Stomach smooth muscle (tissue), 2 donors: ENCODE results near the gene COG8.

Experiments used
- H3K27ac ChIP-seq: one replicate; pipeline ENCODE4 v1.7.0; 2013; ENCODE audit warnings: mild to moderate bottlenecking, low read length, inconsistent platforms
- H3K27me3 ChIP-seq, 2 donors: one replicate each; pipeline ENCODE4 v1.7.0; 2013; ENCODE audit warnings: low read length in 2 of 2; ENCODE audit not compliant: insufficient read depth in 2 of 2, control insufficient read depth in 1 of 2
- H3K36me3 ChIP-seq, 2 donors: one replicate each; pipeline ENCODE4 v1.7.0; 2013; ENCODE audit warnings: low read length in 2 of 2; ENCODE audit not compliant: control insufficient read depth in 2 of 2, insufficient read depth in 2 of 2
- H3K4me1 ChIP-seq: one replicate; pipeline ENCODE4 v1.7.0; 2013; ENCODE audit warnings: low read length; ENCODE audit not compliant: control insufficient read depth, insufficient read depth
- H3K4me3 ChIP-seq, 2 donors: one replicate each; pipeline ENCODE4 v1.7.0; 2013; ENCODE audit warnings: low read length in 2 of 2
- H3K9ac ChIP-seq, 2 donors: one replicate each; pipeline ENCODE4 v1.7.0; 2013; ENCODE audit warnings: low read length in 2 of 2, mild to moderate bottlenecking in 1 of 2
- H3K9me3 ChIP-seq, 2 donors: one replicate each; pipeline ENCODE4 v1.7.0; 2013; ENCODE audit warnings: low read length in 2 of 2; ENCODE audit not compliant: control insufficient read depth in 2 of 2
- donor health status: healthy.
- donor health status: Pancreatic carcinoma.

COG8 gene

GRCh38 chr16:69318911-69319289 lies 20.5 kb downstream of the COG8 start:
- Histone ChIP-seq H3K4me3 (no peak overlapping the region), H3K27me3 (no peaks in the 10 kb centered on the region), H3K36me3 (peaks cover 65 to 81% of the 10 kb centered on the region in 2 donors), H3K9ac (no peak overlapping the region), H3K4me1 (no peaks in the 10 kb centered on the region), H3K27ac (no peak overlapping the region), H3K9me3 (no peaks in the 10 kb centered on the region)

- no peak overlapping the region for H3K4me3 ChIP-seq
- H3K27me3 ChIP-seq, result no peaks in the 10 kb centered on the region
- H3K9me3 ChIP-seq, result no peaks in the 10 kb centered on the region
- H3K27ac ChIP-seq, result no peak overlapping the region
- H3K4me1 ChIP-seq, result no peaks in the 10 kb centered on the region
- H3K36me3 ChIP-seq, result peaks cover 62 to 77% of the 10 kb centered on the region in 2 donors
- H3K9ac ChIP-seq, result no peak overlapping the region
Observed at GRCh38 chr16:69318177-69318910, 21.0 kb downstream of the COG8 start.

GRCh38 chr16:69316595-69317034 lies 22.7 kb downstream of the COG8 start:
- Histone ChIP-seq H3K27ac (no peak overlapping the region), H3K4me3 (no peak overlapping the region), H3K4me1 (peaks cover 8% of the 10 kb centered on the region), H3K9me3 (no peaks in the 10 kb centered on the region), H3K27me3 (no peaks in the 10 kb centered on the region), H3K9ac (no peak overlapping the region), H3K36me3 (peaks cover 48 to 63% of the 10 kb centered on the region in 2 donors)

GRCh38 chr16:69315486-69316311 lies 23.7 kb downstream of the COG8 start:
- peaks cover 39 to 53% of the 10 kb centered on the region in 2 donors for H3K36me3 ChIP-seq
- H3K27me3 ChIP-seq, result no peaks in the 10 kb centered on the region
- no peak overlapping the region for H3K4me3 ChIP-seq
- H3K9ac ChIP-seq, result peak overlapping the region in 1 of 2 donors; percentile 13
- no peak overlapping the region for H3K27ac ChIP-seq
- H3K4me1 ChIP-seq, result peaks cover 8% of the 10 kb centered on the region
- H3K9me3 ChIP-seq, result no peaks in the 10 kb centered on the region

GRCh38 chr16:69314534-69314933 lies 24.8 kb downstream of the COG8 start:
- Histone ChIP-seq H3K9ac (no peak overlapping the region), H3K27ac (no peak overlapping the region), H3K27me3 (no peaks in the 10 kb centered on the region), H3K36me3 (peaks cover 27 to 42% of the 10 kb centered on the region in 2 donors), H3K9me3 (no peaks in the 10 kb centered on the region), H3K4me1 (peaks cover 11% of the 10 kb centered on the region), H3K4me3 (no peak overlapping the region)

- no peak overlapping the region for H3K4me3 ChIP-seq
- no peak overlapping the region for H3K27ac ChIP-seq
- H3K27me3 ChIP-seq, result no peaks in the 10 kb centered on the region
- H3K36me3 ChIP-seq, result peaks cover 17 to 34% of the 10 kb centered on the region in 2 donors
- peaks cover 11% of the 10 kb centered on the region for H3K4me1 ChIP-seq
- H3K9me3 ChIP-seq, result no peaks in the 10 kb centered on the region
- no peak overlapping the region for H3K9ac ChIP-seq
Observed at GRCh38 chr16:69313469-69313868, 25.9 kb downstream of the COG8 start.

- Histone ChIP-seq H3K4me1 (peaks cover 11% of the 10 kb centered on the region), H3K27ac (peak overlapping the region; percentile 69), H3K9me3 (no peaks in the 10 kb centered on the region), H3K9ac (peak overlapping the region; percentile 90 to 93), H3K27me3 (no peaks in the 10 kb centered on the region), H3K4me3 (peak overlapping the region; percentile 85 to 89), H3K36me3 (peaks cover 9 to 24% of the 10 kb centered on the region in 2 donors)
Observed at GRCh38 chr16:69311533-69312387, 27.6 kb downstream of the COG8 start.

- peak within 1 kb of the TSS; percentile 90 to 93 for H3K9ac ChIP-seq
- H3K36me3 ChIP-seq, result peaks cover under 1 to 16% of the 10 kb centered on the region in 2 donors
- H3K9me3 ChIP-seq, result no peaks in the 10 kb centered on the region
- H3K4me3 ChIP-seq, result peak within 1 kb of the TSS; percentile 89 to 92
- peak within 1 kb of the TSS; percentile 69 for H3K27ac ChIP-seq
- H3K4me1 ChIP-seq, result peaks cover 11% of the 10 kb centered on the region
- H3K27me3 ChIP-seq, result no peaks in the 10 kb centered on the region
Observed at GRCh38 chr16:69310653-69311532, 28.5 kb downstream of the COG8 start, which contains the start of gene VPS4A. Gene VPS4A (plus strand): TSS chr16:69311350. CDS start chr16:69311512, 162 bp downstream.

GRCh38 chr16:69309316-69309715 lies 30.0 kb downstream of the COG8 start:
- no peak overlapping the region for H3K4me3 ChIP-seq
- H3K27ac ChIP-seq, result no peak overlapping the region

More at GRCh38 chr16:69309316-69309715, 30.0 kb downstream of the COG8 start:
- Histone ChIP-seq H3K9ac (no peak overlapping the region), H3K27me3 (no peaks in the 10 kb centered on the region), H3K4me1 (peaks cover 11% of the 10 kb centered on the region), H3K9me3 (no peaks in the 10 kb centered on the region), H3K36me3 (peaks cover 0 to under 1% of the 10 kb centered on the region in 2 donors)
